ENCODE data around the gene NBPF3.
A peak's percentile ranks its signal among the peaks of the same experiment; 100 is the strongest.

Gene NBPF3

GRCh38 chr1:21490774-21491487, 51.0 kb downstream of the NBPF3 start:
- TF ChIP-seq ARNTL (CRISPR knock-in tag; IDR thresholded peaks at IDR 0.05; ENCODE audit: borderline replicate concordance, low read depth) (no peak), ZNF565 (CRISPR knock-in tag; conservative IDR thresholded peaks at IDR 0.05; ENCODE audit: low read depth) (no peak), ZC3H10 (CRISPR knock-in tag; IDR thresholded peaks at IDR 0.05) (no peak), TSHZ2 (CRISPR knock-in tag; IDR thresholded peaks at IDR 0.05) (no peak), CSDC2 (CRISPR knock-in tag; IDR thresholded peaks at IDR 0.05) (no peak), TOX (CRISPR knock-in tag; IDR thresholded peaks at IDR 0.05; ENCODE audit: borderline replicate concordance) (no peak), ZNF70 (CRISPR knock-in tag; IDR thresholded peaks at IDR 0.05) (no peak), ESRRG (CRISPR knock-in tag; IDR thresholded peaks at IDR 0.05) (no peak), RARB (CRISPR knock-in tag; IDR thresholded peaks at IDR 0.05) (no peak), ZFP30 (CRISPR knock-in tag; IDR thresholded peaks at IDR 0.05) (no peak), SNAI2 (CRISPR knock-in tag; IDR thresholded peaks at IDR 0.05) (no peak), CSRNP3 (CRISPR knock-in tag; IDR thresholded peaks at IDR 0.05) (no peak), ZFP3 (CRISPR knock-in tag; IDR thresholded peaks at IDR 0.05) (no peak), ISL1 (CRISPR knock-in tag; IDR thresholded peaks at IDR 0.05) (no peak), OSR1 (CRISPR knock-in tag; IDR thresholded peaks at IDR 0.05) (no peak), CREB5 (CRISPR knock-in tag; IDR thresholded peaks at IDR 0.05; ENCODE audit: low read depth) (no peak), PPARA (CRISPR knock-in tag; IDR thresholded peaks at IDR 0.05; ENCODE audit: borderline replicate concordance) (no peak), BACH2 (CRISPR knock-in tag; IDR thresholded peaks at IDR 0.05; ENCODE audit: borderline replicate concordance) (no peak), ZNF8 (CRISPR knock-in tag; IDR thresholded peaks at IDR 0.05) (no peak), PATZ1 (CRISPR knock-in tag; IDR thresholded peaks at IDR 0.05; ENCODE audit: borderline replicate concordance) (no peak)
- ATAC-seq = peak; percentile 94

- TF ChIP-seq ARNTL (CRISPR knock-in tag; IDR thresholded peaks at IDR 0.05; ENCODE audit: borderline replicate concordance, low read depth) (no peak), PPARA (CRISPR knock-in tag; IDR thresholded peaks at IDR 0.05; ENCODE audit: borderline replicate concordance) (no peak), RARB (CRISPR knock-in tag; IDR thresholded peaks at IDR 0.05) (no peak), TOX (CRISPR knock-in tag; IDR thresholded peaks at IDR 0.05; ENCODE audit: borderline replicate concordance) (no peak), ZNF565 (CRISPR knock-in tag; conservative IDR thresholded peaks at IDR 0.05; ENCODE audit: low read depth) (no peak), ISL1 (CRISPR knock-in tag; IDR thresholded peaks at IDR 0.05) (no peak), GLIS3 (CRISPR knock-in tag; IDR thresholded peaks at IDR 0.05) (no peak), CSRNP3 (CRISPR knock-in tag; IDR thresholded peaks at IDR 0.05) (no peak), ZFP30 (CRISPR knock-in tag; IDR thresholded peaks at IDR 0.05) (no peak), BACH2 (CRISPR knock-in tag; IDR thresholded peaks at IDR 0.05; ENCODE audit: borderline replicate concordance) (no peak)
- ATAC-seq = no peak
These were observed 51.8 kb downstream of the NBPF3 start for GRCh38 chr1:21491488-21492355.
